Suprapubic skin (tissue), 4 donors: Measurements from ENCODE around the gene TMEM135.

ENCODE experiments used
- POLR2A ChIP-seq, 2 donors: fragments of 450-650 bp; IDR thresholded peaks; one replicate each; pipeline ENCODE4 v1.6.1; 2017; ENCODE audit warnings: antibody characterized with exemption in 2 of 2, mild to moderate bottlenecking in 2 of 2, moderate library complexity in 2 of 2
- POLR2AphosphoS5 ChIP-seq, 3 donors: sonication (generic); formaldehyde crosslinking; IDR thresholded peaks; one replicate each; pipeline ENCODE4 v1.6.1; 2017; ENCODE audit warnings: antibody characterized with exemption in 3 of 3
- TF ChIP-seq, protein P1 (sequence below), 2 donors: fragments of 200-600 bp in 1 of 2; fragments of 450-650 bp in 1 of 2; sonication (generic) in 1 of 2; IDR thresholded peaks; one replicate each; pipeline ENCODE4 v1.5.1; 2016 to 2019; ENCODE audit warnings: antibody characterized with exemption in 2 of 2, mild to moderate bottlenecking in 1 of 2, moderate library complexity in 1 of 2

DNA sequence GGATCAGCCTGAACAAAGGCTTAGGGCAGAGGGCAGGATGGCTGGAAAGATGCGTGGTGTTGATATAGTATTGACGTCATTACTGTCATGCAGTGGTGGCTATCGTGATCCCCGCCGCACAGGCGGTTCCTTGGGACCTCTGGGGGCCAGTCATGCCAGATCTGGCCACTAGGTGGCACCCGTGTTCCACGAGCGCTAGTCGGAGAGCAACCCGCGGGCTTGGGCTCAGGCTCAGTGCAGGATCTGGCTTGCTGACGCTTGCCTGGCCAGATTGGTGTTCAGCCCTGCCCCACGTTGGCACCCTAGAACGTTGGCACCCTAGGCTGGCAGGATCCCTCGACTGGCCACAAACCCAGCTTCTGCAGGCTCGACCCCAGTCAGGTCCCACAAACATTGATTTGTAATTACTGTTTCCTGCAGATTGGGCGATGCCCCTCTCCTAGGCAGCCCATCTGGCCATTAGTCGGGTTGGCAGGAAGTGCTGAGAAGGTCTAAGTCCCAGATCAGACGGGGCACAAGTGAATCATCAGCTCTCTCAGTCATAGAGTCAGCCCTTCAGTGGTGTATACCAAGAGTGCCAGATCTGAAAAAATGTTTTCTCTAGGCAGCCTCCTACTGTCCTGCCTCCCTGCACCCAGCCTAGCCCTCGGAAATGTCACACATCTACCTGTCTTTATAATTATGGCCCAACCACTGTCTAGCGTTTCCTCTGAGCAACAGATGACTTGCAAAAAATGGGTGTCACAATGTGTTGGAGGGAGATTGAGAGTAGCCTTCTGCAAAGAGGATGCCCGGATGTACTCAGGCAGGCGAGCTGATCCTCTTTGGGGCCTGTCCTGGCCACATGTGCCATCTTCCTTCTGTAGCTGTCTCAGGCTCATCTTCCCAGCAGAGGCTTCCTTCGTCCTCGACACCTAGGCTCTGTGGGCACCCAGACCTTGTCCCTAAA is 315.3 kb downstream of the TMEM135 start:
- TF ChIP-seq POLR2AphosphoS5 (IDR thresholded peaks at IDR 0.05) (peak in 1 of 3 donors; percentile 11), POLR2A (IDR thresholded peaks at IDR 0.05) (no peak)
- TF ChIP-seq, protein P1, sequence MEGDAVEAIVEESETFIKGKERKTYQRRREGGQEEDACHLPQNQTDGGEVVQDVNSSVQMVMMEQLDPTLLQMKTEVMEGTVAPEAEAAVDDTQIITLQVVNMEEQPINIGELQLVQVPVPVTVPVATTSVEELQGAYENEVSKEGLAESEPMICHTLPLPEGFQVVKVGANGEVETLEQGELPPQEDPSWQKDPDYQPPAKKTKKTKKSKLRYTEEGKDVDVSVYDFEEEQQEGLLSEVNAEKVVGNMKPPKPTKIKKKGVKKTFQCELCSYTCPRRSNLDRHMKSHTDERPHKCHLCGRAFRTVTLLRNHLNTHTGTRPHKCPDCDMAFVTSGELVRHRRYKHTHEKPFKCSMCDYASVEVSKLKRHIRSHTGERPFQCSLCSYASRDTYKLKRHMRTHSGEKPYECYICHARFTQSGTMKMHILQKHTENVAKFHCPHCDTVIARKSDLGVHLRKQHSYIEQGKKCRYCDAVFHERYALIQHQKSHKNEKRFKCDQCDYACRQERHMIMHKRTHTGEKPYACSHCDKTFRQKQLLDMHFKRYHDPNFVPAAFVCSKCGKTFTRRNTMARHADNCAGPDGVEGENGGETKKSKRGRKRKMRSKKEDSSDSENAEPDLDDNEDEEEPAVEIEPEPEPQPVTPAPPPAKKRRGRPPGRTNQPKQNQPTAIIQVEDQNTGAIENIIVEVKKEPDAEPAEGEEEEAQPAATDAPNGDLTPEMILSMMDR (IDR thresholded peaks at IDR 0.05): peak; percentile 97 to 98
